Activated CD4-positive, alpha-beta T cell treated with anti-CD3 and anti-CD28 coated beads, Interleukin-2, amount 10 ng/mL, durations not matched to agents 24 days and 14 days (primary cell): Measurements from ENCODE around the gene TMEM120A. TPM values are rescaled to one million over a fixed set of nuclear protein-coding genes. Genes with fewer than 3 reads are reported as not detected.
A peak's percentile ranks its signal among the peaks of the same experiment; 100 is the strongest.

Source experiments
- DNase-seq: peaks from one replicate; pipeline ENCODE4 v3.0.0; 2022
- H3K27ac Mint-ChIP-seq: one replicate; pipeline ENCODE4 v1.8.0; 2022; ENCODE audit warnings: mild to moderate bottlenecking, mixed read lengths
- H3K27me3 Mint-ChIP-seq: one replicate; pipeline ENCODE4 v1.8.0; 2022; ENCODE audit warnings: mixed read lengths
- H3K36me3 Mint-ChIP-seq: one replicate; pipeline ENCODE4 v1.8.0; 2022; ENCODE audit warnings: low read depth, mild to moderate bottlenecking, mixed read lengths
- H3K4me1 Mint-ChIP-seq: one replicate; pipeline ENCODE4 v1.8.0; 2021; ENCODE audit warnings: mixed read lengths
- H3K4me3 Mint-ChIP-seq: one replicate; pipeline ENCODE4 v1.8.0; 2022; ENCODE audit warnings: mild to moderate bottlenecking, moderate library complexity, mixed read lengths
- H3K9me3 Mint-ChIP-seq: one replicate; pipeline ENCODE4 v1.8.0; 2021; ENCODE audit warnings: mixed read lengths
- intact Hi-C: fragments of 100-400 bp; cut with micrococcal nuclease; formaldehyde crosslinking; loops from one replicate; pipeline ENCODE4 v1.15.1; 2023
- total RNA-seq: library from RNA; stranded (reverse); gene quantifications from 2 replicates; pipeline ENCODE4 v1.2.3, GENCODE V29; 2022

Gene TMEM120A
- total RNA-seq, 1 donor from 2014 or later = 36.1 TPM

DNA sequence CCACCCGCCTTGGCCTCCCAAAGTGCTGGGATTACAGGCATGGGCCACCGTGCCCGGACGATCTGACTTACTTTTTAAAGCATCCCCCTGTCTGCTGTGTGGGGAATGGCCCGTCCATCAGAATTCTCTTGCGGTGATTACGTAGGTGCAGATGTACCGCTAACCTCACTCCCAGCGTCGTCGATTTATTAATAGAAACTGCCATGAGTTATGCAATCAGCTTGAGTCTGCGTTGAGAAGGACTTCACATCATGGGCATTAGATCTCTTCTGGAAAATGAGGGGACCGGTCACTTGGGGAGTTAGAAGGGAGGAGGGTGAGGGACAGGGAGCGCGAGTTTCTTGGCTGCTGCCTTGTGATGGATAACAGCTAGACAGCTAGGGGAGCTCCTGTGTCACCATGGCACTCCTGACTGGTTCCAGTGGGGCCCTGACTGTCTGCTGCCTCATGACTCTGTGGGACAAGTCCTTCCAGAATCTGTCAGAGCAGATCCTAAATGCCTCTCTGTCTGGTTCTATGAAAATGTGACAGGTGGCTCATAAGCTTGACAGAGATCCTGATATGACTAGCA is 44.2 kb downstream of the TMEM120A start:
- peaks cover 4% of the 10 kb centered on the region for H3K36me3 Mint-ChIP-seq
- no peak overlapping the region for H3K27ac Mint-ChIP-seq
- peaks cover 2% of the 10 kb centered on the region for H3K4me1 Mint-ChIP-seq
- H3K27me3 Mint-ChIP-seq = no peaks in the 10 kb centered on the region
- H3K9me3 Mint-ChIP-seq = no peaks in the 10 kb centered on the region
- DNase-seq = no peak
- intact Hi-C loops = no loop called here
- H3K4me3 Mint-ChIP-seq = no peak overlapping the region

DNA sequence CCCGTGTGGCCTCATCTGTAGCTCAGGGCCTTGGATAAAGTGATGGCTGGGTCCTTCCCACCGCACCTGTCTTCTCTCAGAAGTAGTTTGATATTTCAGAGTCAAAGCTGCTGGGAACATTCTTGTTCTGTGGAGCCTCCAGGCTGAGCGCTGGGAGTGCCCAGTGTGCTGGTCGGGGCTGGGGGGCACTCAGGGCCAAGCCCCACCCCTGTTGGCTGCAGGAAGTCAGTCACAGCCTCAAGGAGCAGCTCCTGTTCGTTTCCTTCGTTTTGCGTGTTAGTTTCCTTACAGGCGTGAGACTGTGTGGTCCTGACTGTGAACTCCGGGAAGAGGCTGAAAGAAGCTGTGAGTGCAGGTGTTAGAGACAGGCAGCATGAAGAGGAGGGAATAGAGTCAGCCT is 46.2 kb downstream of the TMEM120A start:
- DNase-seq = no peak
- no peak overlapping the region for H3K4me3 Mint-ChIP-seq
- H3K27me3 Mint-ChIP-seq = no peaks in the 10 kb centered on the region
- H3K36me3 Mint-ChIP-seq = no peaks in the 10 kb centered on the region
- no peaks in the 10 kb centered on the region for H3K9me3 Mint-ChIP-seq
- H3K4me1 Mint-ChIP-seq = peaks cover 5% of the 10 kb centered on the region
- H3K27ac Mint-ChIP-seq = no peak overlapping the region
- intact Hi-C loops = no loop called here

GRCh38 chr7:75946207-75946855 is 48.1 kb downstream of the TMEM120A start:
- Mint-ChIP-seq H3K9me3 (no peaks in the 10 kb centered on the region), H3K4me3 (no peak overlapping the region), H3K27ac (no peak overlapping the region), H3K27me3 (no peaks in the 10 kb centered on the region), H3K36me3 (no peaks in the 10 kb centered on the region), H3K4me1 (peaks cover 5% of the 10 kb centered on the region)
- no peak for DNase-seq
- intact Hi-C loops = no loop called here

GRCh38 chr7:75945297-75946168 is 48.9 kb downstream of the TMEM120A start:
- Mint-ChIP-seq H3K4me3 (no peak overlapping the region), H3K27me3 (no peaks in the 10 kb centered on the region), H3K4me1 (peaks cover 5% of the 10 kb centered on the region), H3K9me3 (no peaks in the 10 kb centered on the region), H3K36me3 (no peaks in the 10 kb centered on the region), H3K27ac (peak overlapping the region; percentile 36)
- DNase-seq = no peak
- intact Hi-C loops = no loop called here

DNA sequence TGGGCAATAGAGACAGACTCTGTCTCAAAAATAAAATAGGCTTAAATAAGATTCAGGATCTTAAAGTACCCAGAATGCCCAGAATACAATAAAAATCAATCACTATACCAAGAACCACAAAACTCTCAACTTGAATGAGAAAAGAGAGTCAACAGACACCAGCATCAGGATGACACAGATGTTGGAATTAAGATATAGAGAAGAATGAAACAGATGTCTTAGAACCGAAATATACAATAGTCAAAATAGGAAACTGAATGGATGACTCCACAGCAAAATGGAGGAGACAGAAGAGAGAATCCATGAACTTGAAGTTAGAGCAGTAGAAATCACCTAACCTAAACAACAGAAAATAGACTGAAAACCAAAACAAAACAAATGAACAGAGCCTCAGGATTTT is 49.9 kb downstream of the TMEM120A start:
- Mint-ChIP-seq H3K36me3 (no peaks in the 10 kb centered on the region), H3K4me3 (no peak overlapping the region), H3K27me3 (no peaks in the 10 kb centered on the region), H3K9me3 (no peaks in the 10 kb centered on the region), H3K4me1 (peaks cover 5% of the 10 kb centered on the region), H3K27ac (peak overlapping the region; percentile 47)
- intact Hi-C loops = no loop called here
- DNase-seq = no peak

- Mint-ChIP-seq H3K4me1 (peaks cover 5% of the 10 kb centered on the region), H3K4me3 (no peak overlapping the region), H3K27ac (no peak overlapping the region), H3K9me3 (no peaks in the 10 kb centered on the region), H3K36me3 (no peaks in the 10 kb centered on the region), H3K27me3 (no peaks in the 10 kb centered on the region)
- no peak for DNase-seq
- intact Hi-C loops = no loop called here
Observed at GRCh38 chr7:75943864-75944263, 50.5 kb downstream of the TMEM120A start.

DNA sequence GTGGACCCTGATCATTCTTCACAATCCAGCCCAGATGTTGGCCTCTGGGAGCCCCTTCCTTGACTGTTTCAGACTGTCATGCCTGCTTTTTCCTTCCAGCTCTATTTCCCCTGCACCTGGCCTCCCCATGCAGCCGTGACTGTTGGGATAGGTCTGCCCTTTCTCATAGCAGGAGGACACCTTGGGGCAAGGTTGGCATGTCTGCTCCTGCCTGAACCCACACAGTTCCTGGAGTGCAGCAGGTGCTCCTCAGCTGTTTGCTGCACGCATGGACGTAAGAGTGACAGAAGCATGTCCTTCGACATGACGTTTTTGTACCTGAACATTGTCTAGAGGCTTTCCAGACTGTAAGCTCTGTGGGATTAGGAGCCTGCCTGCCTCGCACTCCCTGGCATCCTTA is 55.5 kb downstream of the TMEM120A start:
- peaks cover 4% of the 10 kb centered on the region for H3K36me3 Mint-ChIP-seq
- no peak for DNase-seq
- no peaks in the 10 kb centered on the region for H3K27me3 Mint-ChIP-seq
- H3K27ac Mint-ChIP-seq = no peak overlapping the region
- intact Hi-C loops = no loop called here
- H3K4me1 Mint-ChIP-seq = no peaks in the 10 kb centered on the region
- H3K9me3 Mint-ChIP-seq = no peaks in the 10 kb centered on the region
- no peak overlapping the region for H3K4me3 Mint-ChIP-seq

DNA sequence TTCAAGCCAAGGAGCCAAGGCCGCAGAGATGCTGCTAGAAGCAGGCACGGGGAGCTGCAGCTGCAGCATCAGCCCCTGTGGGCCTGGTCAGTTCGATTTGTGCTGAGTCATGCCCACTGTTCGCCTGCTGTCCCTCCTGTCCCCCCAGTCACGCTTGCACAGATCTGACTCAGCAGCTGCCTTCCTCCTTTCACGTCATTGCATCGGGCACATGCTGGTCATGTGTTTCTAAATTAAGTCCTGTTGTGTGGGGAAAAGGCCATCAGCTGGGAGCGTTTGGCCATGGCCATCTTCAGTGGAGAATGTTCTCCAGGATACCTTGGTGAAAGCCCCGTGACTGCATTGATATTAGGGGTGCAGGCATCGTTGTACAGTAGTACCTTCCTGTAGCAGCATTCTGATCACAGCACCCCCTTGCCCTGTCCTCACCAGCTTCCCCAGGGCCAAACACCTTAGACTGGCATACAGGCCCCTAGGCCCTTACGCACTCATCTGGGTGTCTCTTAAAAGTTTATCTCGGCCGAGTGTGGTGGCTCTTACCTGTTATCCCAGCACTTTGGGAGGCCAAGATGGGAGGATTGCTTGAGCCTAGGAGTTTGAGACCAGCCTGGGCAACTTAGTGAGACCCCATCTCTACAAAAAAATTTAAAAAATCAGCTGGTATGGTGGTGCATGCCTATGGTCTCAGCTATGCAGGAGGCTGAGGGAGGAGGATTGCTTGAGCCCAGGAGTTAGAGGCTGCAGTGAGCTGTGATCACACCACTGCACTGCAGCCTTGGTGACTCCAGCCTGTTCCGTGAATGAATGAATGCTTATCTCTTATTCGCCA is 56.2 kb downstream of the TMEM120A start:
- H3K27ac Mint-ChIP-seq = no peak overlapping the region
- no peaks in the 10 kb centered on the region for H3K4me1 Mint-ChIP-seq
- H3K4me3 Mint-ChIP-seq = no peak overlapping the region
- H3K36me3 Mint-ChIP-seq = peaks cover 6% of the 10 kb centered on the region
- no peak for DNase-seq
- H3K9me3 Mint-ChIP-seq = no peaks in the 10 kb centered on the region
- intact Hi-C loops = no loop called here
- no peaks in the 10 kb centered on the region for H3K27me3 Mint-ChIP-seq

Other genes starting within 250 kb of the TMEM120A start
- not detected in 2 replicates for gene CCL26, start 222.4 kb downstream of the TMEM120A start, total RNA-seq
- gene CCL24, start 180.8 kb downstream of the TMEM120A start, total RNA-seq = not detected in 2 replicates
- 48.4 and 49.2 TPM in 2 replicates for gene RHBDD2, start 115.6 kb downstream of the TMEM120A start, total RNA-seq
- gene POR, start 79.4 kb downstream of the TMEM120A start, total RNA-seq = 69.4 and 75.0 TPM in 2 replicates
- gene STYXL1, start 53.4 kb upstream of the TMEM120A start, total RNA-seq = 30.9 and 33.6 TPM in 2 replicates
- gene MDH2, start 53.5 kb upstream of the TMEM120A start, total RNA-seq = 291 and 293 TPM in 2 replicates
- gene SRRM3, start 207.3 kb upstream of the TMEM120A start, total RNA-seq = 0.09 and 0.17 TPM in 2 replicates